NCI-H2107 treated with DMSO at 0.1 percent for 48 hours (cell line): ENCODE data around the gene CARD10.

Experiments
- DNase-seq: peaks from one replicate; lab custom pipeline; 2025; ENCODE audit not compliant: unreplicated experiment; lab: John Stamatoyannopoulos, UW

CARD10 gene

DNA sequence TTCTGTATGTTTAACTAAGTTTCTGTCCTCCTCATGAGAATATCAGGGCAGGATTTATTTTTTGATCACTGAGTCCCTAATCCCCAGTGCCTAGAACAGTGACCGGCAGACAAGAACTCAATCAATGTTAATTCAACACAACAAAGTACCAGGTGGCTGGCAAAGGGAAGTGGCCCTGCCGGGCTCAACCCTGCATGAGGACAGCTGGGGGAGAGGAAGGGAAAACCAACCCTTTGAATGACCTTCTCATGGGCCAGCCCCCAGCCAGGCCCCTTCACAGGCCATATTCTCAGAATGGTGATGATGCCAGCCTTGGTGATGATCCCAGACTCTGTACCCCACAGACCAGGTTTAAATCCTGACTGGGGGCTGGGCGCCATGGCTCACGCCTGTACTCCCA is 31.6 kb downstream of the CARD10 start:
- DNase-seq: no peak

DNA sequence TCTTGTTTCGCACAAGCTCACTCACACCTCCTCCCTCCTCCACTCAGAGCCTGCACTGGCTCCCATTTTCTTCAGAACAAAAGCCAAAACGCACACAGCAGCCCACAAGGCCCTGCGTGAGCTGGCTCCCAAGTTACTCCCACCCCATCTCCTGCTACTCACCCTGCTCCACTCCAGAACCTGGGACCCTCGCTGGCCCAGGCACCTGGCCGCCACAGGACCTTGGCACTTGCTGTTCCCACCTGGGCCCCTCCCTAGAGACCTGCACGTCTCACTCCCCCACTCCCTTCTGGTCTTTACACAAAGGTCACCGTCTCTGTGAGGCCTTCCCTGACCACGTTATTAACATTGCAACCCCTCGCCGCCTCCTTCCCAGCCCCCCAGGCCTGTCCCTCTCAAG is 32.1 kb downstream of the CARD10 start:
- no peak for DNase-seq

DNA sequence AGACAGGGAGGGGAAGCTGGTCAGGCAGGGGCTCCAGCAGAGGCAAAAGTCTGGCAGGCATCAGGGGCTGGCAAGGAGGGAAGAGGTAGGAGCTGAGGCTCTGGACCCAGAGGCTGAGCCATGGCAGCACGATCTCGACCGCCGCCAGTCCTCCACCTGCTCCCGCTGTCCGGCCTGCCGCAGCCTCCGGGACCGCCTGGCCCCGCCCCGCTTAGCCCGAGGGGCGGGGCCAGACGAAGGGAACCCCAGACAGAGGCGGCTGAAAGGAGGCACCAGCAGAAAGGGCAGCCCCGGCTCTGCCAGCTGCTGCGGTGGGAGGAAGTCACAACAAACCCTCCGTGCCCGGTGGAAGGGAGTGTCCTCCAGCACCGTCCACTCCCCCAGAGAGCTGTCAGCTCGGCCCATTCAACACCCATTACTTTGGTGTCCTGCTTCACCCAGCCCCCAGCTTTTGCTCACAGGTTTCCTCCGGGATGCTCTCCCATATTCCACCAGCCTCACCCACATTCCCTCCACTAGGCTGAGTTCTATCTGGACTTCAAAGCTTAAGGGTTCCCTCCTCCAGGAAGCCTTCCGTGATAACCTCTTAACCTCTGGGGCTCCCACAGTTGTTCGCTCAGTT is 32.9 kb downstream of the CARD10 start, which contains the start of gene MFNG:
TSS of gene MFNG (minus strand) at position 161 of the 622 bp plus-strand sequence. CDS start 207 bp downstream, outside the sequence.
- DNase-seq: peak; percentile 55

DNA sequence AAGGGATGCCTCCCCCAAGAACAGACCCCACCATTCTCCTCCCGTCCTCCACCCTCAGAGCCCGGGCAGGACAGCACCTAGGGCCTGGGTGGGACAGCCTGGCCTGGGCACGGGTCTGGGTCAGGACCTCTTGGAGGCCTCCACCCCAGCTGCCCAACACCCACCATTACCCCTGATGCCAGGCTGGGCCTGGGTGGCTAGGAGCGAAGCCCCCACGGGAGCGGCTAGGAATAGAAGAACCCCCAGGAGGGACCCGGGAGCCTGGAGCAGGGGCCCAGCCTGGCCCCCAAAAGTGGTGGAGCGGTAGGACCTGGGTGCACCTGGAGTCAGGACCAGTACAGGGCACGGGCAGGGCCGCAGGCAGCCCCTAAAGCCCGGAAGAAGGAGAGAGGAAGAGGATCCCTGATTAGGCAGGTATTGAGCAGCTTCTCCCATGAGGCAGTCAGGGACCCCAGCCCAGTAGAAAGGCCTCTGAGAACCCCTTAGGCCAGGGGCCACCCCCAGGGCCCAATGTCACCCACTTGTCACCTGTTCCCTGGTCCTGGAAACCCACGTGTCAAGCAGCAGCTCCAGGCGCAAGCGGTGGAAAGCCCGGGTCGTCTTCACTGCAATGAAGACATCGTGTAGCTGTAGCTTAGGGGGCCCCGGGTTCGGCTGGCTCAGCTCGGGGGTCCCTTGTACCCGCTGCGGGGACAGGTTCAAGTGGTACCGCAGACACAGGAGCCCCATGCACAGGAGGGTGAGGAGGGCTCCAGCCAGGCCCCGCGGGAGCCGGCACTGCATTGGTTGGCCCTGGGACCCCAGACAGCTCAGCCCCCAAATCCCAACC is 33.6 kb downstream of the CARD10 start:
- no peak for DNase-seq

DNA sequence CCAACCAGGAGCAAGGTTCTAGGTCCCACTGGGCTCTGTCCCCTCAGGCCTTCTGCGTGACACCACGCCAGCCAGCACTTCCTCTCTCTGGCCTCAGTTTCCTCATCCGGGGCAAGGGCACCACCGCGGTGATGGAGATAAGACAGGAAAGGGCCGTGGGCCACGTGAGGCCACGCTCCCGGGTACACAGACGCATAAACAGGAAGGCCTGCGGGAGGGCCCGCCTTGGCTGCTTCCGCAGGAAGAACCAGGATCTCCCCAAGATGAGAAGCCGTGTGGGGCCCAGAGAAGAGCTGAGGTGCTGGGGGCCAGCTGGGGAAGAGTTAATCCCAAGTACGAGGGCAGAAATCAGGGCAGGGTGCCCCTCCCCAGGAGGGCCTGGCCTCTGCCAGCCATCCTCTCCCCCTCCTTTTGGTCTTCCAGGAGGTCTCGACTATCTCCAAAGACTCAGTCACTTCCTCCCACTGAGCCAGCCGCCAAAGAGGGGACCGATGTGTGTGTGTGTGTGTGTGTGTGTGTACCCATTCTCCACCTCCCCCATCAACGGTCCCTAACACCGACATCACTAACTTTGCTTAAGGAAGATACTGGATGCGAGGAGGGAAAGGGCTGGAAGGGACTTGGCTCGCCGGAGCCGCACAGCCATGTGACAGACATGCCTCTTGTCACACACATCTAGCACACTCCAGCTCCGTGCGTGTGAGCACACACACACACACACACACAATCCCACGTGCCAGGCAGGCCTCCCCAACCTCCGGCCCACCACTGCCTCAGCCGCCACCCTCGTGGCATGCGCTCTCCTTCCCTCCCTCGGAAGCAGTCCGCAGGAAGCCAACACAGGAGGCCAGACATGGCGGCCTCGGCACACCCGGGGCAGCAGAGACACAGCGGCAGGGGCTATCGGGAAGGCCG is 34.5 kb downstream of the CARD10 start:
- DNase-seq: no peak

DNA sequence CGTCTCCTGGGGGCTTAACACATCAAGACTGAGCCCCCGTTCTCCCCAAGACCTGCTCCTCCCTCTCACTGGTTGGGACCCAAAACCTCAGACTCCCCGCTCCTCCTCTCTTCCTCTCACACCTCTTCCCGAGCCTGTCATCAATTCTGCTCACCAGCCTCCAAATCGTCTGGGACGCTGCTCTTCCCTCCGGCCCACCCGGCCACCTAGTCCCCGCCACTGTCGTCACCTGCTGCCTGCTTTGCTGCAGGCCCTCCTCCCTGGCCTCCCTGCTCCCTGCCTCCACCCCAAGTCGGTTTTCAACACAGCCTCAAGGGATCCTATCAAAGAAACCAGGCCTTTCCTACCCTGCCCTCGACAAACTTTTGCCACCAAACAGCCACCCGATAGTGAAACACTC is 36.2 kb downstream of the CARD10 start:
- no peak for DNase-seq

DNA sequence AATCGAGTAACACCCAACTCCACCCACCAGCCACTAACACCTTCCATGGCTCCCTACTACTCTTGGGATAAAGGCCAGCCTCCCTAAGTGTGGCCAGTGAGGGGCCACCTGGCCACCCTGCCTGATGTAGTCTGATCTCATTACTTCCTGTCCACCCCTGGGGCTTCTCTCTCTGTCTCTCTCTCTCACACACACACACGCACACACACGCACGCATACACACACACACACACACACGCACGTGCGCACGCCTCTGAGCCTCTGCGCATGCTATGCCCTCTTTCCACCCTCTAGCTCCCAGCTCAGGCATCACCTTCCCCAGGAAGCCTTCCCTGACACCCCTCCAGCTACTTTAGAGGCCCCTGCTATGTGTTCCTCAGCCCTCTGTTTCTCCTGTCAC is 37.0 kb downstream of the CARD10 start:
- no peak for DNase-seq

DNA sequence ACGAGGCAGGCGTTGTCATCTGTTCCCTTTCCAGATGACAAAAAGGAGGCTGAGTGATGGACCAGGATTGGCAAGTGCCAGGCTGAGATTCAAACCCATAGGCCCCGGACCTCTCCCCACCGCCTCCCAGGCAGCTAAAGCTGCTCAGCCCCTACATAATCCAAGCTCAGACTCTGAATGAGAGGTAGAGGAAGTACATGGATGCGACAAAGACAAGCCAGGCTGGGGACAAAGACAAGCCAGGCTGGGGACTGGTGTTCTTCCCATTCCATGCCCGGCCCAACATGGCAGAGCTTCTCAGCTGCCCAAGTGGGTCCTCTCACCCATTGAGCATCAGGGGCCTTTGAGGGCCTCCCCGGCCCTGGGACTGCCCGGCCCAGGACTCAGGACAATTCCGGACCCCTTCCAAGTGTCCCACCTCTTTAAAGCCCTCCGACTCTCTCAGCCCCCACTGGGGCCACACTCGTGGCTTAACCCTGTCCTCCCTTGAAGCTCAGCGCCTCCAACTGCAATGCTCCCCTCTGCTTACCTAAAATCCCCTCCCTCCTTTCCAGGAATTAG is 37.8 kb downstream of the CARD10 start:
- DNase-seq: no peak

DNA sequence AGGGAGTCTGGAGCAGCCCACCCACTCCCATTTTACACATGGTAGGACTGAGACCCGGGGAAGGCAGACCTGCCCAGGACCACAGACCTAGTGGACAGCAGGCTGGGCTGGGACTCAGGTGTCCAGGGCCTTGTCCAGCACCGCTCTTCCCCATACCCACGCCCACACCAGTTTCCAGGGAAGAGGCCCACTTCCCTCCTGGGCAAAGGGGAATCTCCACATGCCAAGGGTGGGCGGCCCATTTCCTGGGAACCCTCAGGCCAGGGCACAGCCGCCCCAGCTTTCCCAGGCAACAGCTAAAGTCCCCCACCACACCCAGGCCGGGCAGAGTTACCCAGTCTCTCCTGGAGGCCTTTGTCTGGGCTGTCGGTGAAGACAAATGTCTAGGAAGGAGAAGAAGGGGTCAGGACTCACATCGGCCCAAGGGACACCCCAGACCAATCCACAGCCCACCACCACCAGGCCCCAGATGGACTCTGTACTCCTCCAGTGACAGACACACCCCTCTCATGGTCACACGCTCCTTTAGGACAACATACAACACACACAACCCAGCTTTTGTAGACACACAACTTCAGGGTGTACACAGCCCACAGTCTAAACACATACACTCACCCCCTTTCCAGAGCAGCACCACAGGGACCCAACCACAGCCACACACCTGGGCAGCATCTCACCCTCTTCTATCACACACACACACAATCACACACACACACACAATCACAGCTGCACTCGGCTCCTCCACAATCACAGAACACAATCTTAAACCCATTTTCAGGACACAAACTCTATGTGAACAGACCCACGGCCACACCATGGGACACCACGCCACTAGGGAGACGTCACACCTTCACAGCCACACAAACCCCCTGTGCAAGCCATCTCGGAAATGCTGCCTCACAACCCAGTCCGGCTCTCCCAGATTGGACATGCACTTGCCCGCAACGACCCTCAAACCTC is 38.5 kb downstream of the CARD10 start:
- DNase-seq: no peak

DNA sequence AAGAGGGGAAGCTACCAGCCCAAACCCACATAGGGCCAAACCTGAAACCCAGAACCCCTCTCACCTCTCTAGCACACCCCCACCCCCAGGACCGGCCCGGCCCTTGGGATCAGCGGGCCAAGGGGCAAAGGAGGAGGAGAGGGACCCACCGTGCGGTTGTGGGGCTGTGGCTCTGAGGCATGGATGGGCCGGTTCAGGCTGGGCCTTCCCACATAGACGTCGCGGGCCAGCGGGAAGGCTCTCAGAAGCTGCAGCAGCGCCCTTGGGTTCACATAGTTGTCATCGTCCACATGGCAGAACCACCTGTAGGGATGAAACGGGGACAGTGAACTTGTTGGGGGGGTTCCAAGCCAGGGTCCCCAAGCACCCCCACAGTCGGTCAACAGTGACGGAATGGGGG is 40.0 kb downstream of the CARD10 start:
- DNase-seq: no peak

DNA sequence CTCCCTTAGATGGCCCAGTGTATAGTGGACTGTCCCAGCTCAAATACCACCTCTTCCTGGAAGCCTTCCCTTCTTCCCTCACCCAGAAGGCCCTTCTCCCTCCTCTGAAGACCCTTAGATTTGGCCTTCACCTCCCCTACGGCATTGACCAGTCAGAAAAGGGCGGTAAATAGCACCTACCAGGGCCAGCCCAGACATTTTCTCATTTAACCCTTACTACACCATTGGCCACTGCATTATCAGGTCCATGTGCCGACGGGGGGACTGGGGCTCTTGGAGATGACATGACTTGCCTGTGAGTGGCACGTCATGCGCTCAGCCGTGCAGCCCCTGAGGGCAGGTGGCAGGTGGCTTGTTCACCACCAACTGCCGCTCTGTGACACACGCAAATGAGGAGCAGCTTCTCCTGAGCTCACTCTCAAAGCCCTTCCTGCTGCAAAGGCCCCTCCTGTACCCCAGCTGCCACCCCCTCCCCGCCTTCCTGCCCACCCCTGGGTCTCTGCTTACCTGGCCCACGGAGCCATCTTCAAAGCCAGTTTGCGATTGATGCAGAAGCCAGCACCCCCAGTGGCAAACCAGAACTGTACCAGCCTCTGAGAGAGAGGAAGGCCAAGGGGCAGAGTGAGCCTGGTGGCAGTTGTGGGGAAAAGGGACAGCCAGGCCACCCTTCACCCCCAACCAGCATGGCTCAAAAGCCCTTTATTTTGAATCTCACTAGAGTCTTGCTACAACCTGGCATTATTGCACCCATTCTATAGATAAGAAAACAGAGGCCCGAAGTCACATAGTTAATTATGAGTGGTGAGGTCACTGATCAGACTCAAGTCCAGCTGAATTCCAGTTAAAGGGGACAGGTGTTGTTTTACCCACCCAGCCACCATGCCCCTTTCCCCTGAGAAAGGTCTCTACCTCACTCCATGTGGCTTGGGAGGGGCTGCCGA is 42.6 kb downstream of the CARD10 start:
- no peak for DNase-seq

DNA sequence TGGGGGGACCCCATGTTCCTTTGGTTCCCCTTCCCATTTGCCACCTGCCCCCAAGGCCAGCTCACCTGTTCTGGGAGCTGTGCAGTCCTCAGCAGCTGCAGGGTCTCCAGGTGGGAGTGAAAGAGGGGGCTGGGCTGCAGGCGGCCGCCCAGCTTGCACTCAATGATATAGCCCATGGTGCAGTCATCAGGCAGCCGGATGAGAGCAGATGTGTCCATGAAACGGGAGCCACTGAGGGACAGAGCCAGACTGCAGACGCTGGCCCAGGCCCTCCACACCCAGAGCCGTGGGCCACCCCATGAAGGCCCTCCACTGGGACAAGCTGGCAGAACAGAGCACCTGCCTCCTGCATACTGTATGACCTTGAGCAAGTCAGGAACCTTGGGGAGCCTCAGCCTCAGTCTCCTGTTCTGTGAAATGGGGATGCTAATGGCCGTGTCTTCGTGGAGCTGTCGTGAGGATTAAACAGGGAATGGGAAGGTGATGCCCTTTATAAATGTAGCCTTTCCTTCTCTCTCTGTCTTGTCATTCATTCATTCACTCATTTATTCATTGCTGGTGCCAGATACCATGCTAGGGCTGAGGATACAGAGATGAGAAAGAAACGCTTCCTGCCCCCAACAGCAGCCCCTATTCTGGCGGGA is 44.6 kb downstream of the CARD10 start:
- no peak for DNase-seq

DNA sequence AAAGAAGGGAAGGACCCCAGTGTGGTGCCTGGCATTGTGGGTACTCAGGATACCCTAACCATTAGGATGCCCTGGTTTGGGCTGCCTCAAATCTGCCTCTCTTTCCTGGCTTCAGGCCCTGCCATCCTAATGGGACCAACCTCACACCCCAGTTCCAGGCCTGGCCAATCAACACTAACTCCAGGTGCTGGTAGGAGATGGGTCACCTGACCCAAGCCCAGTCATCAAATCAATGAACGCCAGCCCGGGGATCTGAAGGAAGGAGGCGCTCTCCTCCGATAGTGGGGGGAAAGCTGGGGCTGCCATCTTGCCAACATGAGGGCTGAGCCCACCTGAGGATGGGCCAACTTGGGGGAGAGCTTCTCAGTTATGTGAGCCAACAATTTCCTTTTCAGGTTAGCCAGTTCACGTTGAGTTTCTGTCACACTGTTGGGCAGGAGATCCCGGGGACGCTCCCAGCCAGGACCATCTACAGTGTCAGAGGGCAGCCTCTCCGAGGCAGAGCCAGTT is 45.7 kb downstream of the CARD10 start:
- no peak for DNase-seq

DNA sequence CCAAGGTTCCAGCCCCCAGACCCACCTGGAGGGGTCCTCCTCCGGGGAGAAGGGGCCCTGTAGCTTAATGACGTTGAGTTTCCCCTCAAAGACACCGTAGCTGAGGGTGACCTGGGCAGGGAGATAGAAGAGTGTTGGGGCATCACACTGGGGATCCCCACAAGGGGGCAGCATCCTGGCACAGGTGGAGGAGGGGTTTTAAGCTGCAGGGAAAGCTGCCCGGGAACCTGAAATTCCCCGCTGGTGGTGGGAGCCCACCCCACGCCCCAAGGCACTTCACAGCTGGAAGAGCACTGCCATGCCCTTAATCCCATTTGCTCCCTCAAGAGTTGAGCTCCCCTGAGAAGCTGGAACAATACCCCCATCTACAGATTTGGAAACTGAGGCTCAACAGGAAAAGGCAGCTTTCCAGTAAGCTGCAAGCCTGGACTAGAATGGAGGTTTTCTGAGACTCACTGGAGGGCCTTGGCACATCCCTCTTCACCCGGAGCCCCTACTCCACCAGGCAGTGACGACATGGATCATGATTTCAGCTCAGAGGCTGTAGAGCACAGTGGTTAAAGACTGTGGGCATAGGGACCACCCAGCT is 46.7 kb downstream of the CARD10 start:
- no peak for DNase-seq

DNA sequence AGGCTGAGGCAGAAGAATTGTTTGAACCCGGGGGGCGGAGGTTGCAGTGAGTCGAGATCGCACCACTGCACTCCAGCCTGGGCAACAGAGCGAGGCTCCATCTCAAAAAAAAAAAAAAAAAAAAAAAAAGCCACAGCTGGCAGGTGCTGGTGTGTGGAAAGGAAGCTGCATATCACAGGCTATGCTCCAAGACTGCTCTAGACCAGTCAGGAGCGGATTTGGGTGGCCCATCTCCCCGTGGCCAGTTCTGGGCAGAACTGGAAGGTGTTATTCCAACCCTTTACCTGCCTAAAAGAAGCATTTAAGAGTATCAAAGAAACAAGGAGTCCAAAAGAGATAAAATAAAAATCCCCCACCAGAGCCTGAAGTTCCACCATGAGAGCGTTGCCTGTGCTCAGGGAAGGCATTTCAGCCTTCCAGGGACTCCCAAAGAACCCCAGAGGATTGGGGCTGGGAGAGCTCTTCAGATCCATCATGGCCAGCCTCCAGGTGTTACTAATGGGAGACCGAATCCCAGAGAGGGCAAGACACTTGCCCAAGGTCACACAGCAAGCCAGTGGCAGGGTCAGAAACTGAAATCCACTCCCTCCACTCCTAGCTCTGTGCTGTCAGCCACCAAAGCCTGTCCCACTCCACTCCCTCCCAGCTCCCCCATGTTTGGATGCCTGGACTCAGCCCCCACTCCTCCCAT is 47.3 kb downstream of the CARD10 start:
- DNase-seq: no peak

DNA sequence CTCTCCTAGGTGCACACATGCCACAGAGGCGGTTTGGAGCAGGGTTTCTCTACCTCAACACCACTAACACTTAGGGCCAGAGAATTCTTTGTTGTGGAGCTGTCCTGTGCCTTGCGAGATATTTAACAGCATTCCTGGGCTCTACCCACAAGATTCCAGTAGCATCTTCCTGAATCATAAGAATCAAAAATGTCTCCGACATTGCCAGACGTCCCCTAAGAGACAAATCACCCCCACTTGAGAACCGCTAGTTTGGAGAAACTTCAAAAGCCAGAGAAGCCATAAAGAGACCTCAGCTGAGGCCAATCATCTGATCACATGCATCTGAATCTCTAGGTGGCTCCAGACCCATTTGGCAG is 49.1 kb downstream of the CARD10 start:
- no peak for DNase-seq

DNA sequence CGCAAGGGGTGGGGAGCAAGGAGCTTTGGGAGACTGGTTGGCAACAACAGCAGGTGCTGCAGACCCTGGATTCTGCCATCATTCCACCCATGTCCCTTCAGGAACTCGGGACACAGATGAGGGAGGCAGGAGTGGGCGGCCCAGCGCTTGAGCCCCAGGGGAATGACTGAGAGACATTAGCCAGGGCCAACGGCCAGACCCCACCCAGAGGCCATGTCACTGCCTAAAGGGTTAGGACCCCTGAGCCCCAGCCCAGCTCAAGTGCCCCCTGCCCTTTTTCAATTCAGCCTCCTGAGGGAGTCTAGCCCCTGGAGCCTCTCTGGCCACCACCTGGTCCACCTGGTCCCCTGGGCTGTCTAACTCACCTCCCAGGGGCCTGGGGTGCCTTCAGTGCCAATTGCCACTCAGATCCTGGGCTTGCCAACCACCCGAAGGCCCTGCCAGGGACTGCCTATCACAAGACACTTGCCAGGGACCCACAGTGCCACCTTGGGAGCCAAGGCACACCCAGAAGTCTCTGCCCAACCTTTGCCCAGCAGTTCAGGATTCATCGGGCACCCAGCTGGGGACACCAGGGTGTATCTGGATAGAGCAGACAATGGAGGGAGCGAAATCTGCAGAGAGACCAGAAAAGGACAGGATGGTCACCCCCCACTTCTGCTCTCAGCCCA is 49.7 kb downstream of the CARD10 start:
- no peak for DNase-seq
